H1 (cell line): ENCODE measurements around the gene ATG7. TPM values are rescaled to one million over a fixed set of nuclear protein-coding genes. Genes with fewer than 3 reads are reported as not detected.

Source experiments
- CTCF ChIA-PET: fragments of 300-600 bp; sonication (Branson Sonifier 250); formaldehyde crosslinking; loops from one replicate; lab custom pipeline; 2021; ENCODE audit not compliant: partially characterized antibody; lab: Charles Lee
- POLR2A ChIA-PET: fragments of 300-600 bp; sonication (Branson Sonifier 250); formaldehyde crosslinking; loops from one replicate; lab custom pipeline; 2021; ENCODE audit warnings: inconsistent platforms; ENCODE audit not compliant: partially characterized antibody; lab: Charles Lee
- DNase-seq, 2 experiments: peaks; one replicate each; pipeline versions ENCODE4 v3.0.0 to v3.0.0-alpha.2; 2010 to 2022; ENCODE audit warnings: low spot score in 2 of 2, low read depth in 1 of 2, mixed read lengths in 1 of 2
- FAIRE-seq: peaks from 2 replicates; lab custom pipeline; 2011; peaks lifted over from hg19 to GRCh38; lab: Jason Lieb, UNC
- H2AFZ ChIP-seq: 2 replicates; pipeline ENCODE4 v1.8.1; 2012; ENCODE audit warnings: low read length, inconsistent platforms
- H2AK5ac ChIP-seq: 2 replicates; pipeline ENCODE4 v1.6.1; 2013; ENCODE audit warnings: low read depth, low read length
- H2BK120ac ChIP-seq: replicated peaks from 2 replicates; pipeline ENCODE3; 2013; ENCODE audit warnings: low read depth, low read length, inconsistent platforms
- H2BK12ac ChIP-seq: 2 replicates; pipeline ENCODE4 v1.6.1; 2013; ENCODE audit warnings: low read depth, low read length
- H2BK15ac ChIP-seq: 2 replicates; pipeline ENCODE4 v1.6.1; 2013; ENCODE audit warnings: low read length
- H2BK20ac ChIP-seq: 2 replicates; pipeline ENCODE4 v1.6.1; 2013; ENCODE audit warnings: low read length
- H2BK5ac ChIP-seq: 2 replicates; pipeline ENCODE4 v1.6.1; 2013; ENCODE audit warnings: low read depth, low read length
- H3K14ac ChIP-seq: 2 replicates; pipeline ENCODE4 v1.6.1; 2013; ENCODE audit warnings: inconsistent platforms; ENCODE audit not compliant: insufficient read length
- H3K18ac ChIP-seq: 2 replicates; pipeline ENCODE4 v1.6.1; 2013; ENCODE audit warnings: low read length; ENCODE audit errors: extremely low read depth
- H3K23ac ChIP-seq: 2 replicates; pipeline ENCODE4 v1.6.1; 2013; ENCODE audit warnings: inconsistent platforms; ENCODE audit not compliant: insufficient read length
- H3K23me2 ChIP-seq: 2 replicates; pipeline ENCODE4 v1.6.1; 2013; ENCODE audit warnings: low read depth, low read length
- H3K27ac ChIP-seq: 2 replicates; pipeline ENCODE4 v1.6.1; 2011; ENCODE audit warnings: low read depth, low read length, inconsistent platforms
- H3K27me3 ChIP-seq, 4 experiments: replicated peaks in 1 of 4; 1 replicate in 1 of 4; 2 replicates in 3 of 4; pipeline versions ENCODE4 v1.6.1 to v1.8.1; 2011 to 2013; ENCODE audit warnings: low read length in 3 of 4, mild to moderate bottlenecking in 3 of 4, inconsistent platforms in 2 of 4, mixed read lengths in 2 of 4, moderate library complexity in 1 of 4; ENCODE audit not compliant: control insufficient read depth in 3 of 4, insufficient read depth in 3 of 4; ENCODE audit errors: extremely low read depth in 1 of 4
- H3K36me3 ChIP-seq, 4 experiments: 2 replicates each; pipeline versions ENCODE4 v1.6.1 to v1.8.1; 2011 to 2013; ENCODE audit warnings: mild to moderate bottlenecking in 4 of 4, low read length in 3 of 4, moderate library complexity in 2 of 4, control low read depth in 1 of 4, inconsistent platforms in 1 of 4; ENCODE audit not compliant: insufficient read depth in 4 of 4, control insufficient read depth in 2 of 4
- H3K4ac ChIP-seq: replicated peaks from 2 replicates; pipeline ENCODE3; 2013; ENCODE audit warnings: low read length, low read depth, mixed read lengths, inconsistent platforms; ENCODE audit not compliant: insufficient read length
- H3K4me1 ChIP-seq, 4 experiments: replicated peaks in 1 of 4; 1 replicate in 1 of 4; 2 replicates in 3 of 4; pipeline versions ENCODE4 v1.6.1 to v1.8.1; 2011 to 2013; ENCODE audit warnings: low read length in 3 of 4, inconsistent platforms in 2 of 4, mixed read lengths in 1 of 4; ENCODE audit not compliant: insufficient read depth in 4 of 4, control insufficient read depth in 3 of 4
- H3K4me2 ChIP-seq, 2 experiments: 2 replicates each; pipeline versions ENCODE4 v1.6.1 to v1.8.1; 2011 to 2013; ENCODE audit warnings: low read depth in 2 of 2, low read length in 2 of 2, control low read depth in 1 of 2, inconsistent platforms in 1 of 2, mild to moderate bottlenecking in 1 of 2; ENCODE audit not compliant: insufficient read depth in 1 of 2
- H3K4me3 ChIP-seq, 4 experiments: fragments of 200-600, 300-600 bp in 1 of 4; sonication (generic), shearing (Covaris generic), sonication (Bioruptor Twin) in 1 of 4; 2 replicates each; pipeline versions ENCODE4 v1.5.1 to v1.8.1; 2011 to 2016; ENCODE audit warnings: low read length in 4 of 4, low read depth in 3 of 4, control low read depth in 2 of 4, inconsistent platforms in 2 of 4, mild to moderate bottlenecking in 2 of 4, mixed read lengths in 1 of 4, moderate library complexity in 1 of 4; ENCODE audit not compliant: insufficient read depth in 2 of 4; ENCODE audit errors: extremely low read depth in 1 of 4
- H3K56ac ChIP-seq: replicated peaks from 2 replicates; pipeline ENCODE3; 2013; ENCODE audit warnings: low read depth, mild to moderate bottlenecking, mixed read lengths, low read length, inconsistent platforms; ENCODE audit not compliant: insufficient read length
- H3K79me1 ChIP-seq: 2 replicates; pipeline ENCODE4 v1.6.1; 2013; ENCODE audit warnings: low read depth, low read length, control low read depth
- H3K79me2 ChIP-seq, 2 experiments: 2 replicates each; pipeline versions ENCODE4 v1.6.1 to v1.8.1; 2012 to 2013; ENCODE audit warnings: low read length in 2 of 2, mild to moderate bottlenecking in 2 of 2, inconsistent platforms in 1 of 2; ENCODE audit not compliant: insufficient read depth in 2 of 2, control insufficient read depth in 1 of 2
- H3K9ac ChIP-seq, 4 experiments: replicated peaks in 1 of 4; 1 replicate in 1 of 4; 2 replicates in 3 of 4; pipeline versions ENCODE4 v1.6.1 to v1.8.1; 2011 to 2013; ENCODE audit warnings: low read depth in 3 of 4, low read length in 3 of 4, control low read depth in 2 of 4, mild to moderate bottlenecking in 2 of 4, moderate library complexity in 2 of 4, inconsistent platforms in 1 of 4; ENCODE audit errors: extremely low read depth in 1 of 4
- H3K9me3 ChIP-seq, 2 experiments: 2 replicates each; pipeline versions ENCODE4 v1.6.1 to v1.8.1; 2012 to 2013; ENCODE audit warnings: mild to moderate bottlenecking in 2 of 2, moderate library complexity in 2 of 2, control low read depth in 1 of 2, inconsistent platforms in 1 of 2, low read depth in 1 of 2, low read length in 1 of 2, mixed read lengths in 1 of 2; ENCODE audit not compliant: insufficient read depth in 2 of 2
- H4K20me1 ChIP-seq, 2 experiments: replicated peaks in 1 of 2; 2 replicates each; pipeline versions ENCODE3 to v1.8.1; 2011 to 2013; ENCODE audit warnings: inconsistent platforms in 2 of 2, low read length in 2 of 2, mild to moderate bottlenecking in 1 of 2; ENCODE audit not compliant: insufficient read depth in 2 of 2, control insufficient read depth in 1 of 2
- H4K5ac ChIP-seq: 2 replicates; pipeline ENCODE4 v1.6.1; 2013; ENCODE audit warnings: low read length, low read depth, mixed read lengths, inconsistent platforms; ENCODE audit not compliant: insufficient read length
- H4K8ac ChIP-seq: 2 replicates; pipeline ENCODE4 v1.8.0; 2013; ENCODE audit warnings: mild to moderate bottlenecking, moderate library complexity, low read length, inconsistent platforms; ENCODE audit not compliant: insufficient read depth; ENCODE audit errors: extremely low read depth
- H4K91ac ChIP-seq: replicated peaks from 2 replicates; pipeline ENCODE3; 2013; ENCODE audit warnings: low read length, mixed read lengths, inconsistent platforms; ENCODE audit not compliant: insufficient read length
- CBX5 ChIP-seq: fragments of 300-800, 300-1000 bp; sonication (generic); IDR thresholded peaks from 2 replicates; pipeline ENCODE4 v1.7.1; 2016; ENCODE audit warnings: antibody characterized with exemption, low read length, low read depth
- JUND ChIP-seq: IDR thresholded peaks from 2 replicates; pipeline ENCODE4 v1.6.1; 2011; ENCODE audit warnings: mild to moderate bottlenecking, improper control_type of control experiment, low read length
- WGBS, 2 experiments: shearing (Covaris generic) in 1 of 2; methylation state at CpG; one replicate each; pipeline versions ENCODE4 v1.1.6 to v1.1.7; 2013 to 2015; ENCODE audit warnings: low lambda C conversion rate in 2 of 2, mixed read lengths in 2 of 2, inconsistent platforms in 1 of 2, low coverage in 1 of 2, missing lambda C conversion rate in 1 of 2; ENCODE audit not compliant: insufficient replicate concordance in 2 of 2, insufficient coverage in 1 of 2, insufficient read length in 1 of 2; ENCODE audit errors: extremely low coverage in 1 of 2, missing lambda C conversion rate in 1 of 2; 5-methylcytosine and 5-hydroxymethylcytosine counted together
- polyA plus RNA-seq, 7 experiments: library from polyadenylated mRNA; depleted of rRNA in 3 of 7; stranded (reverse) in 5 of 7; unstranded in 2 of 7; fragments of >200 nt in 5 of 7; fragments of 200-250 nt in 2 of 7; gene quantifications; 1 replicate in 5 of 7; 2 replicates in 1 of 7; 4 replicates in 1 of 7; pipeline versions ENCODE4 v1.2.1 to v1.2.3, GENCODE V29; 2011 to 2013; ENCODE audit warnings: missing spikeins in 2 of 7, mixed read lengths in 2 of 7
- total RNA-seq: library from RNA; stranded (reverse); fragmentation: NEBNext Ultra II Directional; extraction: Animal tissue kit (Norgen Biotek cat#: 25700); gene quantifications from 2 replicates; pipeline ENCODE4 v1.2.1, GENCODE V29; 2021

The ATG7 gene
- total and polyA plus RNA-seq, 2 of the 8 experiments (the other 6 are each of a cell fraction or from before 2014, with no cell fraction given), result 15.0 to 19.1 TPM

DNA sequence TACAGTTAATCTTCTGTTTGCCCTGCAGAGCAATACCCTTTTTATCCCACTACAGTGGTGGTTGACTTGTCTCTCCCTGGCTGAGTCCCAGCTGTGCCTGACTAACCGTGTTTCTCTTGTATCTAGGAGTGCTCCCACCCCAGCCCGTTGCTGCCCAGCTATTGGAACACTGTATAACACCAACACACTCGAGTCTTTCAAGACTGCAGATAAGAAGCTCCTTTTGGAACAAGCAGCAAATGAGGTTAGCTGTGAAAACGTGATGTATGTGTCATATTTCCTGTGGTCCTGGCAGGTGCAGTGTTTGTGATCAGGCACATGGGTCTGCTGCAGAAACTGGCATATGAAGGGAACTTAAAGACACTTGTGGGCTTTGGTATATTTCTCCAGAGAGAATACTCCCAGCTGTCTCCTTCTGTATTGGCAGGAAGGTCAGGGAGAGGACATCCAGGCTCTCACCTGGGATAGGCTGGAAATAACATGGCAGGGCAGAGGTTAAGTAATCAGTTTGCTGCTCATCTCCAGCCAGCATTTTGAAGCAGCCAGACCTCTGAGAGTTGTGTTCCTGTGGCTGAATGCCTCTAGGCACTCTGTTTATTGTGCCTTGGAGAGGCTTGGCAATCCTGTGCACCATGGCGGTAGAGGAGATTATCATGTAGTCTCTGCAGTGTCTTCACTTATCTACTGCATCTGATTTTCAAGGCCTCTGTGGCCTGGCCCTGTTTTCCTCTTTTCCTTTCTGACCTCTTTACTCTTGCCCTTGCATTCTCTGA is 34.8 kb downstream of the ATG7 start:
- no peaks in the 10 kb centered on the region for H3K79me2 ChIP-seq
- H3K9ac ChIP-seq, result no peak overlapping the region
- no peak for TF ChIP-seq CBX5
- TF ChIP-seq JUND, result no peak
- TF ChIP-seq, all 59 proteins: peak for 0
- FAIRE-seq, result no peak
- peaks cover 0 to 8% (median 6%) of the 10 kb centered on the region in 4 experiments; a peak in 6 of 8 replicates for H3K36me3 ChIP-seq
- H3K14ac ChIP-seq, result no peak overlapping the region
- peaks cover 0 to 1% of the 10 kb centered on the region in 2 experiments for H4K20me1 ChIP-seq
- H4K5ac ChIP-seq, result no peak overlapping the region
- no peak overlapping the region for H3K4ac ChIP-seq
- no peak overlapping the region for H3K18ac ChIP-seq
- H2AFZ ChIP-seq, result no peak overlapping the region
- H2BK120ac ChIP-seq, result no peak overlapping the region
- H3K4me3 ChIP-seq, result no peak overlapping the region
- no peak overlapping the region for H4K91ac ChIP-seq
- no peaks in the 10 kb centered on the region for H3K79me1 ChIP-seq
- DNase-seq, result no peak
- H3K23me2 ChIP-seq, result no peaks in the 10 kb centered on the region
- ChIA-PET POLR2A (interaction anchor here (0.8 kb wide), 1 partner anchor 34 kb away, joined by 3 read pairs; no protein-coding TSS in a partner anchor), CTCF (interaction anchor here (2.5 kb wide), 1 partner anchor 27 kb away, joined by 7 read pairs; no protein-coding TSS in a partner anchor)
- no peak overlapping the region for H2BK12ac ChIP-seq
- WGBS, 2 experiments, result 88% methylated on average over 5 of the region's 5 CpGs; no CpG with 5 or more reads in 1 of the 2 experiments
- H3K27me3 ChIP-seq, result peaks cover 0 to under 1% (median 0%) of the 10 kb centered on the region in 4 experiments; a peak in 1 of 7 replicates
- no peak overlapping the region for H3K4me2 ChIP-seq
- H3K27ac ChIP-seq, result no peak overlapping the region
- no peak overlapping the region for H3K23ac ChIP-seq
- no peak overlapping the region for H4K8ac ChIP-seq
- H2BK20ac ChIP-seq, result no peak overlapping the region
- no peaks in the 10 kb centered on the region for H3K4me1 ChIP-seq
- no peaks in the 10 kb centered on the region for H3K9me3 ChIP-seq
- no peak overlapping the region for H3K56ac ChIP-seq
- H2BK5ac ChIP-seq, result no peak overlapping the region
- no peak overlapping the region for H2BK15ac ChIP-seq
- no peak overlapping the region for H2AK5ac ChIP-seq
